ENCODE results near the gene ELFN1. TPM values are rescaled to one million over a fixed set of nuclear protein-coding genes. Genes with fewer than 3 reads are reported as not detected.
A peak's percentile ranks its signal among the peaks of the same experiment; 100 is the strongest.
"Not testable (repeated sequence)": the region's sequence is repeated elsewhere in the genome, so short reads cannot be mapped to it uniquely, and the experiment has no call there.

ELFN1 gene
- total and polyA plus RNA-seq, 9 of the 15 experiments (the other 6 are each of a cell fraction or from before 2014, with no cell fraction given) = 0.04 to 0.64 (median 0.18) TPM; not detected in 2

- ATAC-seq (peak; percentile 37; the same call in 2 of the 3 replicates), DNase-seq (ENCODE audit: extremely low read depth in 1 of 4, low spot score in 3 of 4) (peak; percentile 30 to 77 (median 70))
- H4K20me1 ChIP-seq (replicated peaks; ENCODE audit: control insufficient read depth, insufficient read depth, low read length); FAIRE-seq; H3K36me3 ChIP-seq (ENCODE audit: control insufficient read depth, insufficient read depth, low read length); H3K4me3 ChIP-seq; H3K9me3 ChIP-seq (replicated peaks; ENCODE audit: control insufficient read depth, insufficient read depth, low read depth, low read length); H3K9ac ChIP-seq (ENCODE audit: insufficient read depth in 1 of 2, low read depth in 2 of 2, low read length in 2 of 2); POLR2A ChIA-PET; in situ Hi-C loops (cut with MboI); H3K79me2 ChIP-seq (ENCODE audit: control insufficient read depth, insufficient read depth, low read length); CTCF ChIA-PET (ENCODE audit: low intra/inter-chr PET ratio); H3K4me2 ChIP-seq (ENCODE audit: insufficient read depth, low read length); H3K27ac ChIP-seq (ENCODE audit: extremely low read depth, low read depth, low read length); intact Hi-C loops (cut with micrococcal nuclease); BruUV-seq (replicated peaks); H2AFZ ChIP-seq (ENCODE audit: low read depth, low read length); H3K9me1 ChIP-seq (ENCODE audit: control insufficient read depth, insufficient read depth, low read length); TF ChIP-seq REST (CRISPR knock-in tag; IDR thresholded peaks at IDR 0.05; ENCODE audit: low read depth): not testable (repeated sequence)
- peaks cover 3 to 22% of the 10 kb centered on the region in 2 experiments; a peak in 2 of 5 replicates for H3K4me1 ChIP-seq (replicated peaks in 1 of 2; ENCODE audit: control insufficient read depth in 2 of 2, insufficient read depth in 2 of 2, low read length in 2 of 2)
- WGBS (ENCODE audit: insufficient coverage, low coverage, missing lambda C conversion rate) = 49% methylated on average over 4 of the region's 10 CpGs
- TF ChIP-seq ARID4B (CRISPR knock-in tag; IDR thresholded peaks at IDR 0.05) = 0 out of 2 replicates have a peak, but pooled peaks have one; percentile 34
- 0 out of 4 replicates have a peak, but pooled peaks of 1 of the 2 experiments have one; percentile 20 for TF ChIP-seq MAZ (CRISPR knock-in tag; conservative IDR thresholded peaks at IDR 0.05 in 1 of 2, IDR thresholded peaks at IDR 0.05 in 1 of 2)
- TF ChIP-seq REST (IDR thresholded peaks at IDR 0.05; ENCODE audit: borderline replicate concordance) = peak; percentile 66
- peaks cover 7 to 35% of the 10 kb centered on the region in 2 experiments for H3K27me3 ChIP-seq (ENCODE audit: control insufficient read depth in 2 of 2, insufficient read depth in 2 of 2, low read length in 2 of 2)
Measured at GRCh38 chr7:1718850-1719249, 48.8 kb downstream of the ELFN1 start.
